KBM-7 (cell line): Measurements from ENCODE around the gene TXNDC17.
A peak's percentile ranks its signal among the peaks of the same experiment; 100 is the strongest.
"Not testable (repeated sequence)": the region's sequence is repeated elsewhere in the genome, so short reads cannot be mapped to it uniquely, and the experiment has no call there.

Source experiments
- DNase-seq: peaks from one replicate; pipeline ENCODE4 v3.0.0-alpha.2; 2015
- in situ Hi-C: fragments of 300-500 bp; cut with MboI; formaldehyde crosslinking; loops from 2 replicates; pipeline ENCODE4 v1.14.3; 2020; ENCODE audit warnings: low sequenced_read_pairs, low pct_unique_long_range_greater_than_20kb, mixed read lengths

Gene TXNDC17

DNA sequence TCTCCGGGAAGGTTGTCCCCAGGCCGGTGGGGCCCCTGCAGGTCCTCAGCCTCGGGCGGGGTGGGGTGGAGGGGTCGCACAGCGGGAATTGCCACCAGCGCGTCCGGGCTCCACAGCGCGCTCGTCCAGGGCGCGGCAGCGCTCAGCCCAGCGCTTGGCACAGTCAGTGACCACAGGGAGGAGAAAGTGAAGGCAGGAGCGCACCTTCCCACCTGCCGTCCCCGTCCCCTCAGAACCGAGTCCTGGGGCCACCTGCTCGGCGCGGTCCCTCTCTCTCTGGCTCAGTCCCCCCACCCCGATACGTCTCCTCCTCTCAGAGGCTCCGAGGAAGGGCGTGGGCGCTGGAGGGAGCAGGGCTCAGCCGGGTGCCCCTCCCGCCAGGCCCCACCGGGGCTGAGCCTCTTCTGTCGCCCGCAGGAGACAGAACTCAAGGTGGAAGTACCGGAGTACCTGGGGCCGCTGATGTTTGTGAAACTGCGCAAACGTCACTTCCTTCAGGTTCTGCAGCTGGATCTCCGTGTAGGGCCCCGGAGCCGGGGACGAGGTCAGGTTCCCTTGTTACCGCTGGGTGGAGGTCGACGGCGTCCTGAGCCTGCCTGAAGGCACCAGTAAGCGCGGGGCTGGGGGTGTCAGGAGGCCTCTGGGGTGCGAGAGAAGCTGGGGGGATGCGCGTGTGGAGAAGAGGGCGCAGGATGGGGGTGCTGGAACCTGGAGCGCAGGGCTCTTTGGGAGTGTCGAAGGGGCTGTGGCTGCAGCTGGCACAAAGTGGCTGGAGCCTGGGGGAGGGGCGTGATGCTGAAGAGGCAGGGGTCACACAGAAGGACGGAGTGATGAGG, 16.2 kb downstream of the TXNDC17 start:
- in situ Hi-C loops, DNase-seq: not testable (repeated sequence)

DNA sequence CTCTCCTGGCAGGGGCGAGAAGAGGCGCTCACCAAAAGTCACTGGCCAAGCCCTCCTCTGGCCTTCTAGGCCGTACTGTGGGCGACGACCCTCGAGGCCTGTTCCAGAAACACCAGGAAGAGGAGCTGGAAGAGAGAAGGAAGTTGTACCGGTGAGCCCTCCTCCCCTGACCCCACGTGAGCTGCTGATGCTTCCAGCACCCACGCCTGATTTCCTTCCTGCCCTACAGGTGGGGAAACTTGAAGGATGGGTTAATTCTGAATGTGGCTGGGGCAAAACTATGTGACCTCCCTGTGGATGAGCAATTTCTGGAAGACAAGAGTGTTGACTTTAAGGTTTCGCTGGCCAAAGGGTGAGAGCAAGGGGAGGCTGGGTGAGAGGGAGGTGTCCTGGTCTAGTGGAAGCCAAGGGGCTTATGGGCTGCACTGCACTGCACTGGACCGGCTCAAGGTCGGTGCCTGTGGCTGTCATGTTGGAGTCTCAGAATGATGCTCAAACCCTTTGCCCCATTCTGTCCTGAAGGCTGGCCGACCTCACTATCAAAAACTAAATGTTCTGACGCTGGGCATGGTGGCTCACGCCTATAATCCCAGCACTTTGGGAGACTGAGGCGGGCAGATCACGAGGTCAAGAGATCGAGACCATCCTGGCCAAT, 16.9 kb downstream of the TXNDC17 start:
- no peak for DNase-seq
- in situ Hi-C loops, result no loop called here

DNA sequence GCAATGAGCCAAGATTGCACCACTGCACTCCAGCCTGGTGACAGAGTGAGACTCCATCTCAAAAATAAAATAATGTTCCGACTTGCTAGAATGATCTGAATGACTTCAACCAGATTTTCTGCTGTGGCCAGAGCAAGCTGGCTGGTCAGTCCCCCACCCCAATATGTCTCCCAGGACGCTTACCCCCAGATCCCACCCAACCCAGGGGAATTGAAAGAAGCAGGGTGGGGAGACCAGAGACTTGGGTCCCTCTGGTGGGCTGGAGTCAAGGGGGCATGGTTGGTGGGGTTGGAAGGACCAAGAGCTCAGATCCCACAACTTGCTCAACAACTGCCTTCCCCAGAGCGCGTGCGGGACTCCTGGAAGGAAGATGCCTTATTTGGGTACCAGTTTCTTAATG, 17.6 kb downstream of the TXNDC17 start:
- in situ Hi-C loops, result not testable (repeated sequence)

DNA sequence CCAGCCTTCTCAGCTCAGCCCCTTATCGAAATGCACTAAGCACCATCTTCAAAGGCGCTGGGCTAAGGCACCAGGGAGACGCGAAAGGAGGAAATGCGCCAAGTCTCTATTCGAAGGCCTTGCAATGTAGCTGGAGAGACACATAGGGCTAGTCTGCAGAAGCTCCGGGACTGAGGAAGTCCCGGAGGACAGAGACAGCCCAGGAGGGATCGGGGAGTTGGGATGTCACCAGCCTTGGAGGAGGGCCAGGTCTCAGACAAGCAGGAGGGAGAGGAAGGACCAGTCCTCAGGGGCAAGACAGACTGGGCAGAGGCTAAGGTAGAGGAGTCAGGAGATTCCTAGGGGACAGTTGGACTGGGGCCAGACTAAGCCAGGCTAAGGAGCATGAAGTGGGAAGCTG, 19.2 kb downstream of the TXNDC17 start:
- peak; percentile 20 for DNase-seq
- in situ Hi-C loops, result no loop called here

More for the DNA sequence above, 17.6 kb downstream of the TXNDC17 start:
- not testable (repeated sequence) for DNase-seq

DNA sequence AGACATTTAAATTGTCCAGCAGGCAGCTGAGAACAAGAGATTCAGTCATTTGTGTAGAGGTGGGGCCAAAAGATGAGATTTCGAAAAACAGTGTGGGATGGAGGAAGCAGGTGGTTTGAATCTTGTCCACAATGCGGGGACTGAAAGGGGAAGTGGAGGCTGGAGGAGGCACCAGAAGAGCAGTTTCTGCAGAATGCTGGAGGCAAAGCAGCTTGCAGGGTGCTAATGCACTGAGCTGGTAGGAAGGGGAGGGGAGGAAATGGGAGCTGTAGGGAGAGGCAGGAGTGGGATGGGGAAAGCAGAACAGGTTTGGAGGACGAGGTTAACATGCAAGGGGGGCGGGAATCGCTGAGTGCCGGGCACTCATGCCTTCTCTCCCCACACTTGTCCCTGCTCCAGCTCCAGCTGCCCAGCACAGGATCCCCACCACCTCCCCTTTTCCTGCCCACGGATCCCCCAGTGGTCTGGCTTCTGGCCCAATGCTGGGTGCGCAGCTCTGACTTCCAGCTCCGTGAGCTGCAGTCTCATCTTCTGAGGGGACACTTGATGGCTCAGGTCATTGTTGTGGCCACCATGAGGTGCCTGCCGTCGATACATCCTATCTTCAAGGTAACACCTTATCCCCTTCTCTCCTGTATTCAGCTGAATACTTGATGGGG, 20.1 kb downstream of the TXNDC17 start:
- DNase-seq, result peak; percentile 91
- in situ Hi-C loops, result no loop called here

DNA sequence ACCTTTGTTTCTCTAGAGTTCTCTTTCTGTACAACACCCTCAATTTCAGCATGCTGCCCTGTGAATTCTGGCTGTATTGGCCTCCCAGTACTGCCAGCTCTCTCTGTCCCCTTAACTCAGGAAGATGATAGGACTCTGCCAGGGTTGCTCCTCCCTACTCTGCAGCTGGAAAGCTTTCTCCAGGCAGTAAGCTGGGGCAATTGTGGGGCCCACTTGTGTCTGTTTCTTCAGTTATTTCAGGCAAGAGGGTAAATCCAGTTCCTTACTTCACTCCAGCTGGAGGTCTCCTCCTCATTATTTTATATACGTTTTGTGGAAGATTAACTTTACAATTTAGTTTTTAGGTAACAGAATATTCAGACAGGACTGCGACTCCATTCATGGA, 20.6 kb downstream of the TXNDC17 start:
- no peak for DNase-seq
- in situ Hi-C loops, result no loop called here

DNA sequence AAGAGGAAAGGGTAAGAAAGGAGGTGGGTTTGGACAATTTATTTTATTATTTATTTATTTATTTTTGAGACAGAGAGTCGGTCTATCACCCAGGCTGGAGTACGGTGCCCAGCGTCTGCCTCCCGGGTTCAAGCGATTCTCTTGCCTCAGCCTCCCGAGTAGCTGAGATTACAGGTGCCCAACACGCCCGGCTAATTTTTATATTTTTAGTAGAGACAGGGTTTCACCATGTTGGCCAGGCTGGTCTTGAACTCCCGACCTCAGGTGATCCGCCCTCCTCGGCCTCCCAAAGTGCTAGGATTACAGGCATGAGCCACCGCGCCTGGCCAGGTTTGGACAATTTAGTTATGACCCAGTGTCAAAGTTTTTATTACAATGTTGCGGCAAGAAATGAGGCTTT, 22.3 kb downstream of the TXNDC17 start:
- DNase-seq, in situ Hi-C loops: not testable (repeated sequence)

DNA sequence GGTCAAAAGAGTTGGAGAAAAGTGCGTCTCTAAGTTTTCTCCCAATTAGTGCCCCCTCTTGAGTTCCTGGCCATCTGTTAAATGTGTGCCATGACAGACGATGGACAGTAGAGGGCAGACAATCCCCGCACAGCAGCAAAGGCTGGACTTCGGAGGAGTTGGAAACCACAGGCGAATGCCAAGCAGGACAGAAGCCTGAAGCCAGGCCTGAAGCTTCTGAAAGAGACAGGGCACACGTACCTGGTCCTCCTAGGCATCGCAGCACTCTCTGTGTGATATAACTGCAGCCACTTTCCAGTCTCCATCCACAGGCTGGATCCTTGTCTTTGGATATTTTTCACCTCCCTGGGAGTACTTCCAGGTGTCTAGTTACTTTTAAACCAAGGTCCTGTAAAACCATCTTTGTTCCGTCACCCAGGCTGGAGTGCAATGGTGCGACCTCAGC, 25.2 kb downstream of the TXNDC17 start:
- peak; percentile 77 for DNase-seq
- in situ Hi-C loops, result no loop called here

DNA sequence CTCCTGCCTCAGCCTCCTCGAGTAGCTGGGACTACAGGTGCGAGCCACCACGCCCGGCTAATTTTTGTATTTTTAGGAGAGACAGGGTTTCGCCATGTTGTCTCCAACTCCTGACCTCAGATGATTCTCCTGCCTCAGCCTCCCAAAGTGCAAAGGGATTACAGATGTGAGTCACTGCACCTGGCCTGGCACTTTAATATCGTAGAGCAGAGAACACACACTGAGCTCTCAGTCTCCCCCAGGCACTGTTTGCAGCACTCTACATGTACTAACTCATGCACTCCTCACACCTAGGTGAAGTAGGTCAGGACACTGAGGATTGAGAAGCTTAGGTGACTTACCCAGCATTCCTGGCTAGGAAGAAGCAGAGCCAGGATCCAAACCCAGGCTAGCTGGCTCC, 25.7 kb downstream of the TXNDC17 start:
- in situ Hi-C loops, result no loop called here
- DNase-seq, result no peak

DNA sequence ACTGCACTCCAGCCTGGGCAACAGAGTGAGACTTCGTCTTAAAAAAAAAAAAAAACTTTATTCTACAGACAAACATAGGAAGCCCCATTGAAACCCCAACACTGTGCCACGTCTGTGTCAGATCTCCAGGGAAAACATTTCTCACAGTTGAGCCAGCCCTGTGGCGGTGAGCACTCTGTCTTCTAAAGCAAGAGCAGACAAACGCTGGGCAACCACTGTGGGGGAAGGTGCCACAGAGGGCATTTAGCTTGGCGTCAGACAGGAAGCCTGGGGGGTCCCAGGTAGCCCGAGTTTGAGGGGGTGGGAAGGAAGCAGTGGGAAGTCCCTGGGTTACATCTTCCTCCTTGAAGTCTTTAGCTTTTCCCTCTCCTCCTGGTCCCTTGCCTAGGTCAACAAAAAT, 26.7 kb downstream of the TXNDC17 start:
- in situ Hi-C loops, result no loop called here
- DNase-seq, result no peak

DNA sequence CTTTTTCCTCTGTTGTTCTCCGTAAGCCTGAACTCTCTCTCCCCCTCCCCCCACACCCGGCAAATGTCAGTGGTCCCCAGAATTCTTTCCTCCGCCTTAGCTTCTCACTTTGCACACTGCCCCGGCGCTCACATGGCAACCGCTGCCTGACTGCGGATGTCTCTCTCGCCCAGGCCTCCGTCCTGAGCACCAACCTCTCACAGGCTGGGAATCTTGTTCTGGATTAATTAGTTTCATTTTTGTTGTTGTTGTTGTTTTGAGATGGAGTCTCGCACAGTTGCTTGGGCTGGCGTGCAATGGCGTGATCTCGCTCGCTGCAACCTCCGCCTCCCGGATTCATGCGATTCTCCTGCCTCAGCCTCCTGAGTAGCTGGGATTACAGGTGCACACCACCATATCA, 27.4 kb downstream of the TXNDC17 start:
- in situ Hi-C loops, result no loop called here
- no peak for DNase-seq

DNA sequence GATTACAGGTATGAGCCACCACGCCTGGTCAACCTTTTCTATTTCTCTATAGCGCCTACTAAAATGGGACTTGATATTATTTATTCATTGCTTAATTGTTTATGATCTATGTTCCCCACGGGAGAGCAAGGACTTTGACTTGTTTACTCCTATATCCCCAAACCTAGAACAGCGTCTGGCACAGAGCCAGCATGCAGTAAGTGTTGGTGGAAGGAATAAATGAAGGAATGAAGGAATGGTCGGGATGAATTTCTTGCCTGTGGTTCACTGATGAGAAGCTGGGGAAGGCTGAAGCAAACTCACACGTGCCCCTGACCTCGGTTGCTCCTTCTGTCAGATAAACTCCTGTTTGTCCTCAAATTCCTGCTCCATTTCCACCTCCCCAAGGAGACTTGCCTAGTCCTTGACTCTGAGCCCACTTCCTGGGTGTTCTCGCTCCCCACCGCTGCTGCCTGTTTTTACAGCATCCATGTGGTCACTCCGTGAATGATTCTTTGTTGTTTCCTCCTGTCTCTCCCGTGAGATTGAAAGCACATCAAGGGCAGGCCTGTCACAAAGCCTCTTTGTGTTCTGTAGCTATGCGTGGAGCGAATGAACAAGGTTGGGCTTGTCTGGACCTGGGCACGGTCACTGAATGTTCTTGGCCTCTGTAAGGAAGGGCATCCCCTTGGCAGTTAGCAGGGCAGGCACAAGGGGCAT, 28.0 kb downstream of the TXNDC17 start:
- in situ Hi-C loops, result no loop called here
- DNase-seq, result no peak

DNA sequence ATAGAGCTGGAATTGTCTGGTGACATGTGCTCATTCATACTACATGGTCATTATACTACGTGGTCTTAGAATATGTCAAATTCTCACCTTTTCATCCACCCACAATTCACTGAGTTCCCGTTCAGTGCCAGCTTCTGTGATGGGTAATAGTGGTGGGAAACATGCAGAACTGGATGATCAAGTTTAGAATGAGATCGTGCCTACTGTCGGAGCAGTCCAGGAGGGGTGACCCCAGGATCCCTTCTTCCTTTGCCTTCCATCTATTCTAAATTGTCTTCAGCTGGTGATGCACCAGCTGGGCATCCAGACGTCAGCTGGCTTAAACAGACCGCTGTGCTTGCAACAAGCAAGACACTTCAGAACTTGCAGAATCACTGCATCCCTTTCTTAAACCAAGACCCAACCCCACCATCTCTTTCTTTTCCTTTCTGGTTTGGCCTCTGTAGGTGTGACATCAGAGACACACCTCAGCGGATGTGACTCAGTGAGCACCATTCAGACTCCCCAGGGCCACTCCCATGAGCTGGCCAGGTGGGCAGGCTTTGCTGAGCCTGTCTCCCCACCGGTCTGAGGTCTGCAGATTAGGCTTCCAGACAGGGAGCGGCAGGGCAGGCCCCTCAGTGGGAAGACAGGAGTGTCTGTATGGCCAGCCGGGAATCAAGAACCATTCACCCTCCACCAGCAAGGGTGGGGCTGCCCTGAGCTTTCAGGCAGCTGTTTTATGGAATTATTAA, 28.8 kb downstream of the TXNDC17 start:
- in situ Hi-C loops, result no loop called here

DNA sequence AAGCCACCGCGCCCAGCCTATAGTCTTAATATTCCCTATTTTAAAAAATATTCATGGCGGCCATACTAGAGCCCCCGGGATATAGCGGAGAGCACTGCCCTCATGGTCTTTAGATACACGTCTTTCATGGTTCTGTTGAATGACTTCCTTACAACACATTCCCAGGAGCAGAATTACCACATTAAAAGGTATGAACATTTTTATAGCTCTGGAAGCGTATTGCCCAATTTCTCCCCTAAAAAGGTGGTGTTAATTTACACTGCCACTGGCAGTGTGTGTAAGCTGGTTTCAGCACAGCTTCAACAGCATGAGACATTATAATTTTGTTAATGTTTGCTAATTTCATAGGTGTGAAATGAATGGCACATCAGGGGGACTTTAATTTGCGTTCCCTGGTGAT, 29.7 kb downstream of the TXNDC17 start:
- in situ Hi-C loops, result no loop called here
- no peak for DNase-seq

More for the DNA sequence above, 28.8 kb downstream of the TXNDC17 start:
- DNase-seq, result no peak

DNA sequence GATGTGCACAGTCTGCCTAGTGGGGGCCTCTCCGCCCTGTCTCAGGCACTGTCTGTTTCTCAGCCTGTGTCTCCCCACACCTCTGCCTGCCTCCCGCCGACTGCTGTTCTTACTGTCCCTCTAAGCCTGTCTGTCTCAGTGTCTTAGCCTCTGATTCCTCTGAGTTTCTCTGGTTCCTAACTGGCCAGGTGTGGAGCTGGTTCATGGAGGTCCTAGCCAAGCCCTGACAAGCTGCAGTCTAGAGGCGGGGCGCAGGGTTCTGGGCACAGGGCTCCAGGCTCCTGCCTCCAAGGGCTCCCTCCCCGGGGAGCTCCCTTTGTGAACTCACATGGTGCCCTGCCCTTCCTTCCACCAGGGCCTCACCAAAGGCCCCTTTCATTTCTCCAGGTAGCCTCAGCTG, 30.1 kb downstream of the TXNDC17 start:
- no peak for DNase-seq
- in situ Hi-C loops, result no loop called here

DNA sequence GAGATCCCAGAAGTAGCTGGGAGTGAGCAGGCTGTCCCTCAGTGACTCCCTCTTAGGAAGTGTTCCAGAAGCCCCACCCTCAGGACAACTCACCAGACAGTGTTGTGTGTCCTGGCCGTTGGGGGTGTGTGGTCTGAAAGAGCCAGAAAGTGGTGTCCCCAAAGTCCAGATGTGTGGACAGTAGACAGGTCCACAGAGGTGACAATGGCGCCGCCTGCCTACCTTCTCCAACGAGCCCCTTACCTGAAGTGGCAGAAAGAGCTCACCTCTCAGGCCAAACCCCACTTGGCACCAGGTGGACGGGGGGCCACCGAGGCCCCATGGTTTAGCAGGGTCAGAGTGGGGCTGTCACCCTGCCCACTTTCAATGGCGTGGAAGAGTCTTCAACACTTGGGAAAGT, 30.6 kb downstream of the TXNDC17 start:
- DNase-seq, result no peak
- in situ Hi-C loops, result no loop called here

DNA sequence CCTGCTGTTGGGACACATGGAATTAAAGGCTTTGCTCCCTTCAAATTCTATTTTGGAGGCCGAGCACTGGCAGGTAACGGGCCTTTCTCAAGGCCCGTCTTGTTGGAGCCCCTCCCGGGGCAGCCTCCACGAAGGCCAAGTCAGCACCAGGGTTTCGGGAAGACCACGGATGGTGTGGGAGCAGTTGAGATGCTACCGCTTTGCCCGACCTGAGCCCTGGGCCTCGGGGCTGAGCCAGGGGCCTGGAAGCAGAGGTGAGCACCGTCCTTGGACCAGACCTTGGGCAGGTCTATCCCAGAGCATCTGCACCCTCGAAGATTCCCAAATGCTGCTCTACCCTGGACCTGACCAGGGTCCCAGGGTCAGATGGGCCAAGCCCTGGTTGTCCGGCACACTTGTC, 33.7 kb downstream of the TXNDC17 start:
- in situ Hi-C loops, result no loop called here
- DNase-seq, result no peak

DNA sequence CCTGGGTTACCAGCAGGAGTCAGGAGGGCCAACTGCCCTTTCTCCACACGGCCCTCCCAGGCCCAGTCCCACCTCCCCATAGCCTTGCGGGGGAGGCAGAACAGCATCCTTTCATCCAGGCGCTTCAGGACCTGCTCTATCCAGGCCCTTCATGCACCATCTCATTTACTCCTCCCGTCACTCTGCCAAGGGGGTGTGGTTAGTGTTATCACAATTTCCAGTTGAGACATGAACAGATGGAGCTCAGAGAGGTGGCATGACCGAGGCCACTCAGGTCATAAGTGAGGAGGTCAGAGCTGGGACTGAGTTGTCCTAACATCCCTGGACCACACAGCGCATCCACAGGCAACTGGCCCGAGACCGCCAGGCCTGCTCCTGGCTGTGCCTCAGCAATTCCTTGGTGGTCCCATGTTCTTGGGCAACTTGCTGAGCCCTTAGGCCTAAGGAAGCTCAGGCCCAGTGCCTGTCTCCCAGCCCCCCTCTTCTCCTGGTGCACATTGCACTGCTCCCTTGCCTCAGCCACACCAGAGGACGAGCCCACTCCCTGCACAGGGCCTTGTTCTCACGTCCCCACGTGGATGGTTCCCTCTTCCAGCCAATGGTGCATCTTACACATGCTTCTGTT, 34.5 kb downstream of the TXNDC17 start:
- DNase-seq, result no peak
- in situ Hi-C loops, result no loop called here

DNA sequence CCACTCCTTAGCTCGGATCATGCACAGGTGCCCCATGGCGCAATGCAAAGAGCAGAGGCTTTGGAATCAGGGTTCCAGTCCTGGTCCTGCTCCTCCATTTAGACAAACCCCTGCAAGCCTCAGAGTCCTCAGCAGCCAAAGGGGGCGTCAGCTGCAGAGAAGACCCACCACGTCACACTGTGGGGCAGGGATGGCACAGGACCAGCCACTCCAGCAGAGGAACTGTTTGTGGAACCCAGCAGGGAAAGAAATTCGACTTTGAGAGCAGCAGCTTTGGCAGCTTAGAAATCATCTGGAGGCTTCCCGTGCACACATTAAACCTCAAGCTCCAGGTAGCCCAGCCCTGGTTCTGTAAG, 35.9 kb downstream of the TXNDC17 start:
- no peak for DNase-seq
- in situ Hi-C loops, result no loop called here
